Measurements from ENCODE around the gene SMARCC2. TPM values are rescaled to one million over a fixed set of nuclear protein-coding genes. Genes with fewer than 3 reads are reported as not detected.

SMARCC2 gene
- total and polyA plus RNA-seq, 9 of the 15 experiments (the other 6 are each of a cell fraction or from before 2014, with no cell fraction given), result 11.9 to 86.0 (median 36.6) TPM

DNA sequence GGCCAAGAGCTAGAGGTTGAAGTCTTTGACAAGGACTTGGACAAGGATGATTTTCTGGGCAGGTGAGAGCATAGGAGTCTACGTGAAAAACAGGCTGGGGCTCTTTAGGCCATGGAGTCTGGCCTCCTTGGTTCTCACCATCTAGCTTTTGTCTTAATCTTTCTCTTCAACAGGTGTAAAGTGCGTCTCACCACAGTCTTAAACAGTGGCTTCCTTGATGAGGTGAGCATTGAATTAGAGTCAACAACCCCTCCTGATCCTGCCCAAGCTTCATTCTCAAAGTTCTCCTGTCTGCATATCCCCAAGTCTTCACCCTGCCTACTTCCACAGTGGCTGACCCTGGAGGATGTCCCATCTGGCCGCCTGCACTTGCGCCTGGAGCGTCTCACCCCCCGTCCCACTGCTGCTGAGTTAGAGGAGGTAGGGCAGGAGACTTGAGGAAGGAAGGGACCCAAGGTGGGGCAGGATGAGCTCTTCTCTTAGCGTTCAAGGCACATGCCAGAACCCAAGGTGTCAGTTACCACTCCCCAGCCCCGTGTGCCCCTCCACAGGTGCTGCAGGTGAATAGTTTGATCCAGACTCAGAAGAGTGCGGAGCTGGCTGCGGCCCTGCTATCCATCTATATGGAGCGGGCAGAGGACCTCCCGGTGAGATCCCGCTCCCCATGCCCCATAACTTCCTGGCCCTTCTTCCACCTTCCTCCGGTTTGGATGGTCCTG is 51.3 kb downstream of the SMARCC2 start:
- no peak overlapping the region; a peak in 1 of 4 replicates for H3K9ac ChIP-seq (ENCODE audit: insufficient read depth in 1 of 2, low read depth in 2 of 2, low read length in 2 of 2)
- in situ Hi-C loops (cut with MboI), result no loop called here
- H3K9me1 ChIP-seq (ENCODE audit: control insufficient read depth, insufficient read depth, low read length), result no peaks in the 10 kb centered on the region
- H3K9me3 ChIP-seq (replicated peaks; ENCODE audit: control insufficient read depth, insufficient read depth, low read depth, low read length), result no peaks in the 10 kb centered on the region
- BruUV-seq (replicated peaks), result no TSS peak
- intact Hi-C loops (cut with micrococcal nuclease), result no loop called here
- H4K20me1 ChIP-seq (replicated peaks; ENCODE audit: control insufficient read depth, insufficient read depth, low read length), result no peaks in the 10 kb centered on the region; the same call in 1 of the 2 replicates
- ATAC-seq, result no peak; the same call in 2 of the 3 replicates
- peaks cover 92% of the 10 kb centered on the region for H3K36me3 ChIP-seq (ENCODE audit: control insufficient read depth, insufficient read depth, low read length)
- 96% methylated on average over 14 of the region's 14 CpGs for WGBS (ENCODE audit: insufficient coverage, low coverage, missing lambda C conversion rate)
- H3K4me2 ChIP-seq (ENCODE audit: insufficient read depth, low read length), result no peak overlapping the region
- ChIA-PET CTCF (ENCODE audit: low intra/inter-chr PET ratio) (no interaction called here), POLR2A (interaction anchor here (0.8 to 1.5 kb wide), 5 partner anchors 9 to 133 kb away, joined by 3 to 7 read pairs (median 3); partner anchors contain the start of gene ZC3H10)
- no peak for DNase-seq (ENCODE audit: extremely low read depth in 1 of 4, low spot score in 3 of 4)
- no peak overlapping the region for H3K4me3 ChIP-seq
- H3K79me2 ChIP-seq (ENCODE audit: control insufficient read depth, insufficient read depth, low read length), result peaks cover 8% of the 10 kb centered on the region; the same call in 1 of the 3 replicates
- H2AFZ ChIP-seq (ENCODE audit: low read depth, low read length), result no peak overlapping the region
- FAIRE-seq, result no peak
- H3K27ac ChIP-seq (ENCODE audit: extremely low read depth, low read depth, low read length), result no peak overlapping the region
- H3K27me3 ChIP-seq (ENCODE audit: control insufficient read depth in 2 of 2, insufficient read depth in 2 of 2, low read length in 2 of 2), result no peaks in the 10 kb centered on the region
- H3K4me1 ChIP-seq (replicated peaks in 1 of 2; ENCODE audit: control insufficient read depth in 2 of 2, insufficient read depth in 2 of 2, low read length in 2 of 2), result no peaks in the 10 kb centered on the region; a peak in 1 of 5 replicates
- TF ChIP-seq ZNF3 (CRISPR knock-in tag; IDR thresholded peaks at IDR 0.05) (no peak), CHCHD3 (CRISPR knock-in tag; IDR thresholded peaks at IDR 0.05) (no peak), ARID2 (IDR thresholded peaks at IDR 0.05) (no peak), RUNX1 (IDR thresholded peaks at IDR 0.05; ENCODE audit: low read depth) (no peak), POLR2G (IDR thresholded peaks at IDR 0.05; ENCODE audit: low read depth, low read length) (peak; percentile 56; the same call in 1 of the 2 replicates), RBFOX2 (IDR thresholded peaks at IDR 0.05; ENCODE audit: low read depth, low read length) (peak; percentile 71)
- TF ChIP-seq, protein P1, sequence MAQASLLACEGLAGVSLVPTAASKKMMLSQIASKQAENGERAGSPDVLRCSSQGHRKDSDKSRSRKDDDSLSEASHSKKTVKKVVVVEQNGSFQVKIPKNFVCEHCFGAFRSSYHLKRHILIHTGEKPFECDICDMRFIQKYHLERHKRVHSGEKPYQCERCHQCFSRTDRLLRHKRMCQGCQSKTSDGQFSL (CRISPR knock-in tag; IDR thresholded peaks at IDR 0.05), result 0 out of 2 replicates have a peak, but pooled peaks have one; percentile 23
- TF ChIP-seq, protein P1 (tag; IDR thresholded peaks at IDR 0.05), result no peak

Data from K562 (cell line).